HepG2 (cell line): ENCODE measurements around the gene PYGB.

Source experiments
- CC2D1A ChIP-seq: sonication (generic); formaldehyde crosslinking; IDR thresholded peaks from 2 replicates; pipeline ENCODE4 v1.8.1; 2023; ENCODE audit warnings: mild to moderate bottlenecking, missing genetic modification reagents
- ELF4 ChIP-seq: sonication (generic); formaldehyde crosslinking; IDR thresholded peaks from 2 replicates; pipeline ENCODE4 v1.5.0; 2020; ENCODE audit warnings: missing genetic modification reagents, mild to moderate bottlenecking, moderate library complexity, borderline replicate concordance
- EP300 ChIP-seq, 3 experiments: sonication (generic) in 1 of 3; formaldehyde crosslinking in 1 of 3; IDR thresholded peaks; 2 replicates each; pipeline versions ENCODE4 v1.5.1 to v1.6.1; 2011 to 2020; ENCODE audit warnings: low read depth in 2 of 3, low read length in 2 of 3, borderline replicate concordance in 1 of 3, improper control_type of control experiment in 1 of 3, mild to moderate bottlenecking in 1 of 3, missing genetic modification reagents in 1 of 3, moderate library complexity in 1 of 3
- FOXA1 ChIP-seq, 2 experiments: fragments of 450-650 bp in 1 of 2; sonication (generic) in 1 of 2; formaldehyde crosslinking in 1 of 2; IDR thresholded peaks; 2 replicates each; pipeline versions ENCODE4 v1.4.0 to v1.6.1; 2016 to 2020; ENCODE audit warnings: missing genetic modification reagents in 1 of 2
- KAT8 ChIP-seq: IDR thresholded peaks from 2 replicates; pipeline ENCODE4 v1.6.1; 2016; ENCODE audit warnings: missing genetic modification reagents, missing compliant biosample characterization
- NCOA2 ChIP-seq: sonication (generic); formaldehyde crosslinking; IDR thresholded peaks from 2 replicates; pipeline ENCODE4 v1.8.0; 2022; ENCODE audit warnings: inconsistent platforms
- POLR2AphosphoS5 ChIP-seq: IDR thresholded peaks from 2 replicates; pipeline ENCODE4 v1.6.1; 2012; ENCODE audit warnings: low read depth, low read length
- SATB2 ChIP-seq: sonication (generic); formaldehyde crosslinking; IDR thresholded peaks from 2 replicates; pipeline ENCODE4 v1.5.0; 2020; ENCODE audit warnings: missing genetic modification reagents
- SIN3A ChIP-seq: IDR thresholded peaks from 2 replicates; pipeline ENCODE4 v1.6.1; 2011; ENCODE audit warnings: low read depth, mild to moderate bottlenecking, control low read depth, low read length, borderline replicate concordance
- SUZ12 ChIP-seq: fragments of 150-350 bp; IDR thresholded peaks from 2 replicates; pipeline ENCODE4 v1.6.1; 2014; ENCODE audit warnings: low read depth, low read length
- ZNF468 ChIP-seq: sonication (generic); formaldehyde crosslinking; IDR thresholded peaks from 2 replicates; pipeline ENCODE4 v1.8.0; 2022; ENCODE audit warnings: mild to moderate bottlenecking, moderate library complexity, missing genetic modification reagents
- TF ChIP-seq, protein P1 (sequence below): sonication (generic); formaldehyde crosslinking; IDR thresholded peaks from 2 replicates; pipeline ENCODE4 v1.5.0; 2020; ENCODE audit warnings: mild to moderate bottlenecking, missing genetic modification reagents, moderate library complexity
- TF ChIP-seq, protein P2 (sequence below): IDR thresholded peaks from 2 replicates; pipeline ENCODE4 v1.6.1; 2012; ENCODE audit warnings: low read length, improper control_type of control experiment
- TF ChIP-seq, protein P3 (sequence below): sonication (generic); formaldehyde crosslinking; IDR thresholded peaks from 2 replicates; pipeline ENCODE4 v1.4.0; 2020; ENCODE audit warnings: missing genetic modification reagents

DNA sequence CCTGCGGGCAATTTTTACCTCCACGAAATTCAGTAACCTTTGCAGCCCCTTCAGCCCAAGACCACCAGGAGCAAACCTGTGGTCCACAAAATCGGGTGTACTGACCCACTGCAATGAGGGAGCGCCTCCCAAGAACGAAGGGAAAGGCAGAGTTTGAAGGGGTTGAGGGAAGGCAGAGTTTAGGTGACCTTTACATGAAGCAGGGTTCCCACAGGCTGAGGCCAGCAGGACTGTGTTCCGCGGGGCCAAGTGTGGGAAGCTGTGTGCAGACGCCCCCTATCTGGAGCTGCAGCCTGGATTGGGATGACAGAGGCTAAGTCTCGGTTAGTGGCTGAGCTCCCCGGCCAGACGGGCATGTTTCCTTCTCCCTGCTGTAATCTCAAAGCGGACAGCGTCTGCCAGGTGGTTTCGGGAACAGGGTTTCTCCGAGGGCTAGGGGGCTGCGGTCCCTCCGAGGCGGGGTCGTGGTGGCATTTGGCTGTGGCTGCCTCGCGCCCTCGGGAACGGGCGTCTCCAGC lies 826 bp upstream of the PYGB start:
- TF ChIP-seq EP300 (IDR thresholded peaks at IDR 0.05; ENCODE audit: low read depth in 2 of 2, low read length in 2 of 2) (0 out of 4 replicates have a peak, but pooled peaks of 1 of the 2 experiments have one; percentile 4), EP300 (CRISPR knock-in tag; IDR thresholded peaks at IDR 0.05; ENCODE audit: borderline replicate concordance) (no peak), ZNF468 (no peak), POLR2AphosphoS5 (no peak), KAT8 (CRISPR knock-in tag) (peak; percentile 22; the same call in 1 of the 2 replicates), NCOA2 (no peak), FOXA1 (IDR thresholded peaks at IDR 0.05) (no peak), FOXA1 (CRISPR knock-in tag; IDR thresholded peaks at IDR 0.05) (no peak; the same call in none of the 2 replicates), SATB2 (CRISPR knock-in tag) (peak; percentile 59; the same call in 1 of the 2 replicates), SIN3A (0 out of 2 replicates have a peak, but pooled peaks have one; percentile 55), ELF4 (CRISPR knock-in tag) (no peak), SUZ12 (no peak), CC2D1A (CRISPR knock-in tag) (no peak)
- TF ChIP-seq, protein P1, sequence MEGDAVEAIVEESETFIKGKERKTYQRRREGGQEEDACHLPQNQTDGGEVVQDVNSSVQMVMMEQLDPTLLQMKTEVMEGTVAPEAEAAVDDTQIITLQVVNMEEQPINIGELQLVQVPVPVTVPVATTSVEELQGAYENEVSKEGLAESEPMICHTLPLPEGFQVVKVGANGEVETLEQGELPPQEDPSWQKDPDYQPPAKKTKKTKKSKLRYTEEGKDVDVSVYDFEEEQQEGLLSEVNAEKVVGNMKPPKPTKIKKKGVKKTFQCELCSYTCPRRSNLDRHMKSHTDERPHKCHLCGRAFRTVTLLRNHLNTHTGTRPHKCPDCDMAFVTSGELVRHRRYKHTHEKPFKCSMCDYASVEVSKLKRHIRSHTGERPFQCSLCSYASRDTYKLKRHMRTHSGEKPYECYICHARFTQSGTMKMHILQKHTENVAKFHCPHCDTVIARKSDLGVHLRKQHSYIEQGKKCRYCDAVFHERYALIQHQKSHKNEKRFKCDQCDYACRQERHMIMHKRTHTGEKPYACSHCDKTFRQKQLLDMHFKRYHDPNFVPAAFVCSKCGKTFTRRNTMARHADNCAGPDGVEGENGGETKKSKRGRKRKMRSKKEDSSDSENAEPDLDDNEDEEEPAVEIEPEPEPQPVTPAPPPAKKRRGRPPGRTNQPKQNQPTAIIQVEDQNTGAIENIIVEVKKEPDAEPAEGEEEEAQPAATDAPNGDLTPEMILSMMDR (CRISPR knock-in tag) = peak; percentile 99
- TF ChIP-seq, protein P2, sequence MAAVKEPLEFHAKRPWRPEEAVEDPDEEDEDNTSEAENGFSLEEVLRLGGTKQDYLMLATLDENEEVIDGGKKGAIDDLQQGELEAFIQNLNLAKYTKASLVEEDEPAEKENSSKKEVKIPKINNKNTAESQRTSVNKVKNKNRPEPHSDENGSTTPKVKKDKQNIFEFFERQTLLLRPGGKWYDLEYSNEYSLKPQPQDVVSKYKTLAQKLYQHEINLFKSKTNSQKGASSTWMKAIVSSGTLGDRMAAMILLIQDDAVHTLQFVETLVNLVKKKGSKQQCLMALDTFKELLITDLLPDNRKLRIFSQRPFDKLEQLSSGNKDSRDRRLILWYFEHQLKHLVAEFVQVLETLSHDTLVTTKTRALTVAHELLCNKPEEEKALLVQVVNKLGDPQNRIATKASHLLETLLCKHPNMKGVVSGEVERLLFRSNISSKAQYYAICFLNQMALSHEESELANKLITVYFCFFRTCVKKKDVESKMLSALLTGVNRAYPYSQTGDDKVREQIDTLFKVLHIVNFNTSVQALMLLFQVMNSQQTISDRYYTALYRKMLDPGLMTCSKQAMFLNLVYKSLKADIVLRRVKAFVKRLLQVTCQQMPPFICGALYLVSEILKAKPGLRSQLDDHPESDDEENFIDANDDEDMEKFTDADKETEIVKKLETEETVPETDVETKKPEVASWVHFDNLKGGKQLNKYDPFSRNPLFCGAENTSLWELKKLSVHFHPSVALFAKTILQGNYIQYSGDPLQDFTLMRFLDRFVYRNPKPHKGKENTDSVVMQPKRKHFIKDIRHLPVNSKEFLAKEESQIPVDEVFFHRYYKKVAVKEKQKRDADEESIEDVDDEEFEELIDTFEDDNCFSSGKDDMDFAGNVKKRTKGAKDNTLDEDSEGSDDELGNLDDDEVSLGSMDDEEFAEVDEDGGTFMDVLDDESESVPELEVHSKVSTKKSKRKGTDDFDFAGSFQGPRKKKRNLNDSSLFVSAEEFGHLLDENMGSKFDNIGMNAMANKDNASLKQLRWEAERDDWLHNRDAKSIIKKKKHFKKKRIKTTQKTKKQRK = no peak
- TF ChIP-seq, protein P3, sequence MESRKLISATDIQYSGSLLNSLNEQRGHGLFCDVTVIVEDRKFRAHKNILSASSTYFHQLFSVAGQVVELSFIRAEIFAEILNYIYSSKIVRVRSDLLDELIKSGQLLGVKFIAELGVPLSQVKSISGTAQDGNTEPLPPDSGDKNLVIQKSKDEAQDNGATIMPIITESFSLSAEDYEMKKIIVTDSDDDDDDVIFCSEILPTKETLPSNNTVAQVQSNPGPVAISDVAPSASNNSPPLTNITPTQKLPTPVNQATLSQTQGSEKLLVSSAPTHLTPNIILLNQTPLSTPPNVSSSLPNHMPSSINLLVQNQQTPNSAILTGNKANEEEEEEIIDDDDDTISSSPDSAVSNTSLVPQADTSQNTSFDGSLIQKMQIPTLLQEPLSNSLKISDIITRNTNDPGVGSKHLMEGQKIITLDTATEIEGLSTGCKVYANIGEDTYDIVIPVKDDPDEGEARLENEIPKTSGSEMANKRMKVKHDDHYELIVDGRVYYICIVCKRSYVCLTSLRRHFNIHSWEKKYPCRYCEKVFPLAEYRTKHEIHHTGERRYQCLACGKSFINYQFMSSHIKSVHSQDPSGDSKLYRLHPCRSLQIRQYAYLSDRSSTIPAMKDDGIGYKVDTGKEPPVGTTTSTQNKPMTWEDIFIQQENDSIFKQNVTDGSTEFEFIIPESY (CRISPR knock-in tag) = no peak
